GM23338 (cell line): ENCODE data around the gene MYH14. TPM values are rescaled to one million over a fixed set of nuclear protein-coding genes. Genes with fewer than 3 reads are reported as not detected.
A peak's percentile ranks its signal among the peaks of the same experiment; 100 is the strongest.

Source experiments
- ATAC-seq: fragments of 200-7000 bp; cut with Tn5 transposase; 3 replicates; pipeline ENCODE4 v1.9.1; 2020
- DNase-seq: peaks from one replicate; pipeline ENCODE4 v3.0.0-alpha.2; 2015; ENCODE audit warnings: low spot score
- H2AFZ ChIP-seq: fragments of 200-600 bp; sonication (generic); 2 replicates; pipeline ENCODE4 v1.8.0; 2016; ENCODE audit warnings: antibody characterized with exemption, mild to moderate bottlenecking, moderate library complexity
- H3F3A ChIP-seq: fragments of 200-600 bp; sonication (generic); replicated peaks from 2 replicates; pipeline ENCODE4 v1.8.0; 2017; ENCODE audit warnings: antibody characterized with exemption, mixed run types, low read depth
- H3K27ac ChIP-seq: fragments of 200-600 bp; sonication (generic); 2 replicates; pipeline ENCODE4 v1.6.1; 2016; ENCODE audit warnings: low read depth
- H3K27me3 ChIP-seq: fragments of 200-600 bp; sonication (generic); 2 replicates; pipeline ENCODE4 v1.8.0; 2016; ENCODE audit warnings: mild to moderate bottlenecking, mixed run types, moderate library complexity; ENCODE audit not compliant: insufficient read depth
- H3K36me3 ChIP-seq: fragments of 200-600 bp; sonication (generic); 2 replicates; pipeline ENCODE4 v1.8.0; 2016; ENCODE audit warnings: mild to moderate bottlenecking; ENCODE audit not compliant: insufficient read depth
- H3K4me1 ChIP-seq: fragments of 200-600 bp; sonication (generic); 2 replicates; pipeline ENCODE4 v1.8.0; 2016; ENCODE audit warnings: mild to moderate bottlenecking, moderate library complexity; ENCODE audit not compliant: insufficient read depth
- H3K4me2 ChIP-seq: fragments of 200-600 bp; sonication (generic); 2 replicates; pipeline ENCODE4 v1.7.1; 2017; ENCODE audit warnings: mixed run types
- H3K4me3 ChIP-seq: fragments of 200-600 bp; sonication (generic); 2 replicates; pipeline ENCODE4 v1.6.1; 2016; ENCODE audit warnings: mixed run types
- H3K79me2 ChIP-seq: fragments of 200-600 bp; sonication (generic); replicated peaks from 2 replicates; pipeline ENCODE4 v1.8.0; 2017; ENCODE audit warnings: mild to moderate bottlenecking; ENCODE audit not compliant: insufficient read depth
- H3K9me2 ChIP-seq: fragments of 200-600 bp; sonication (generic); 2 replicates; pipeline ENCODE4 v1.8.0; 2017; ENCODE audit not compliant: insufficient read depth
- H4K20me1 ChIP-seq: fragments of 200-600 bp; sonication (generic); replicated peaks from 2 replicates; pipeline ENCODE4 v1.8.0; 2017; ENCODE audit warnings: mild to moderate bottlenecking; ENCODE audit not compliant: insufficient read depth
- H3K27ac Mint-ChIP-seq: 2 replicates; pipeline ENCODE4 v1.8.0; 2020; ENCODE audit warnings: inconsistent platforms, mild to moderate bottlenecking, moderate library complexity, mixed read lengths
- H3K27me3 Mint-ChIP-seq: 3 replicates; pipeline ENCODE4 v1.8.0; 2022; ENCODE audit warnings: low read depth, mild to moderate bottlenecking, moderate library complexity, mixed read lengths, inconsistent platforms; ENCODE audit not compliant: insufficient read depth, poor library complexity
- H3K36me3 Mint-ChIP-seq: 3 replicates; pipeline ENCODE4 v1.8.0; 2021; ENCODE audit warnings: low read depth, mild to moderate bottlenecking, inconsistent platforms, moderate library complexity, mixed read lengths
- H3K4me1 Mint-ChIP-seq: 3 replicates; pipeline ENCODE4 v1.8.0; 2020; ENCODE audit warnings: mild to moderate bottlenecking, inconsistent platforms, mixed read lengths
- H3K4me3 Mint-ChIP-seq: 3 replicates; pipeline ENCODE4 v1.8.0; 2021; ENCODE audit warnings: moderate library complexity, mild to moderate bottlenecking, inconsistent platforms, mixed read lengths
- H3K9me3 Mint-ChIP-seq: 3 replicates; pipeline ENCODE4 v1.8.0; 2020; ENCODE audit warnings: moderate library complexity, mild to moderate bottlenecking, inconsistent platforms, mixed read lengths
- CREB1 ChIP-seq: fragments of 250-450 bp; sonication (Bioruptor Pico); IDR thresholded peaks from 2 replicates; pipeline ENCODE4 v1.5.0; 2020; ENCODE audit warnings: low read depth, mild to moderate bottlenecking, moderate library complexity
- ETS1 ChIP-seq: IDR thresholded peaks from 2 replicates; pipeline ENCODE4 v1.6.1; 2016; ENCODE audit warnings: antibody characterized with exemption
- EZH2 ChIP-seq: fragments of 200-600 bp; sonication (generic); IDR thresholded peaks from one replicate; pipeline ENCODE4 v1.8.0; 2017; ENCODE audit warnings: antibody characterized with exemption, mild to moderate bottlenecking, low read depth; ENCODE audit not compliant: unreplicated experiment
- EZH2phosphoT487 ChIP-seq: fragments of 200-600 bp; sonication (generic); IDR thresholded peaks from one replicate; pipeline ENCODE4 v1.8.1; 2018; ENCODE audit warnings: antibody characterized with exemption; ENCODE audit not compliant: unreplicated experiment
- JUNB ChIP-seq: IDR thresholded peaks from one replicate; pipeline ENCODE4 v1.6.1; 2016; ENCODE audit warnings: antibody characterized with exemption; ENCODE audit not compliant: unreplicated experiment
- NANOG ChIP-seq: IDR thresholded peaks from 2 replicates; pipeline ENCODE4 v1.6.1; 2016; ENCODE audit warnings: antibody characterized with exemption, borderline replicate concordance
- POLR2AphosphoS5 ChIP-seq: IDR thresholded peaks from 2 replicates; pipeline ENCODE4 v1.6.1; 2016; ENCODE audit warnings: antibody characterized with exemption, low read depth
- REST ChIP-seq: IDR thresholded peaks from one replicate; pipeline ENCODE4 v1.6.1; 2018; ENCODE audit warnings: antibody characterized with exemption; ENCODE audit not compliant: unreplicated experiment
- STAT1 ChIP-seq: IDR thresholded peaks from one replicate; pipeline ENCODE4 v1.6.1; 2016; ENCODE audit warnings: antibody characterized with exemption; ENCODE audit not compliant: unreplicated experiment
- ZNF114 ChIP-seq: fragments of 250-450 bp; sonication (Bioruptor Pico); IDR thresholded peaks from 2 replicates; pipeline ENCODE4 v1.5.0; 2020; ENCODE audit warnings: mild to moderate bottlenecking, moderate library complexity
- ZNF331 ChIP-seq: fragments of 250-450 bp; sonication (Bioruptor Pico); IDR thresholded peaks from 2 replicates; pipeline ENCODE4 v1.5.0; 2020; ENCODE audit warnings: low read depth, mild to moderate bottlenecking, moderate library complexity
- ZNF462 ChIP-seq: fragments of 250-450 bp; sonication (Bioruptor Pico); IDR thresholded peaks from 2 replicates; pipeline ENCODE4 v1.5.0; 2020; ENCODE audit warnings: mild to moderate bottlenecking, moderate library complexity
- polyA plus RNA-seq: library from polyadenylated mRNA; unstranded; fragments of >200 nt; fragmentation: Nextera tagmentation; extraction: Ambion mirVana; gene quantifications from 2 replicates; pipeline ENCODE4 v1.2.1, GENCODE V29; 2016
- total RNA-seq: library from RNA; depleted of rRNA; stranded (reverse); fragments of >200 nt; shearing (Covaris generic); gene quantifications from 2 replicates; pipeline ENCODE4 v1.2.3, GENCODE V29; 2014

The MYH14 gene
- total and polyA plus RNA-seq, 2 experiments from 2014 or later: 25.5 to 27.5 TPM

- Mint-ChIP-seq H3K9me3 (peaks cover 96% of the 10 kb centered on the region), H3K36me3 (peaks cover 31% of the 10 kb centered on the region), H3K27me3 (no peaks in the 10 kb centered on the region), H3K4me1 (no peaks in the 10 kb centered on the region), H3K4me3 (no peak overlapping the region), H3K27ac (no peak overlapping the region)
- ATAC-seq (no peak), DNase-seq (no peak)
- Histone ChIP-seq H2AFZ (peak overlapping the region; percentile 72; the same call in 1 of the 2 replicates), H3K36me3 (no peaks in the 10 kb centered on the region), H3K4me3 (no peak overlapping the region), H3K27me3 (no peaks in the 10 kb centered on the region), H3K9me2 (no peaks in the 10 kb centered on the region), H3F3A (no peaks in the 10 kb centered on the region), H4K20me1 (no peaks in the 10 kb centered on the region), H3K4me2 (no peak overlapping the region), H3K27ac (no peak overlapping the region), H3K79me2 (no peaks in the 10 kb centered on the region), H3K4me1 (no peaks in the 10 kb centered on the region)
- TF ChIP-seq JUNB (no peak), NANOG (no peak), REST (no peak), ZNF114 (no peak), STAT1 (no peak), ETS1 (no peak), POLR2AphosphoS5 (no peak), EZH2 (no peak), EZH2phosphoT487 (no peak), ZNF331 (CRISPR knock-in tag) (no peak), CREB1 (CRISPR knock-in tag) (no peak), ZNF462 (CRISPR knock-in tag) (no peak)
Observed at GRCh38 chr19:50175924-50176323, 27.5 kb upstream of the MYH14 start.
